ENCODE results near the gene CAMSAP2. TPM values are rescaled to one million over a fixed set of nuclear protein-coding genes. Genes with fewer than 3 reads are reported as not detected.
A peak's percentile ranks its signal among the peaks of the same experiment; 100 is the strongest.

The CAMSAP2 gene
- polyA plus RNA-seq, 1 donor (not counting 4 experiments of a cell fraction or from before 2014, with no cell fraction given): 47.8 TPM

- H4K20me1 ChIP-seq (ENCODE audit: control insufficient read depth, extremely low read depth, insufficient read depth, low read length): no peaks in the 10 kb centered on the region
- no peak for DNase-seq (ENCODE audit: low read depth, low spot score)
- H3K27me3 ChIP-seq (ENCODE audit: control insufficient read depth, extremely low read depth, insufficient read depth, low read length): no peaks in the 10 kb centered on the region
- peaks cover 8% of the 10 kb centered on the region for H3K4me1 ChIP-seq (ENCODE audit: control insufficient read depth, extremely low read depth, insufficient read depth, low read length)
- no peak overlapping the region for H3K4me2 ChIP-seq (ENCODE audit: control insufficient read depth, extremely low read depth, insufficient read depth, low read depth, low read length)
- H3K27ac ChIP-seq (ENCODE audit: control insufficient read depth, insufficient read depth, low read length): no peak overlapping the region
- H3K79me2 ChIP-seq (ENCODE audit: control insufficient read depth, insufficient read depth, low read length): peaks cover 31% of the 10 kb centered on the region
- H2AFZ ChIP-seq (ENCODE audit: control insufficient read depth, low read length): no peak overlapping the region
- H3K9me3 ChIP-seq (ENCODE audit: control insufficient read depth, low read depth, low read length): peaks cover 2% of the 10 kb centered on the region
- H3K36me3 ChIP-seq (ENCODE audit: control insufficient read depth in 2 of 2, extremely low read depth in 1 of 2, insufficient read depth in 2 of 2, low read length in 2 of 2): peaks cover 6 to 9% of the 10 kb centered on the region in 2 experiments
- no peaks in the 10 kb centered on the region for H3K9me1 ChIP-seq (ENCODE audit: control insufficient read depth, extremely low read depth, insufficient read depth, low read length)
- H3K4me3 ChIP-seq (ENCODE audit: control insufficient read depth in 2 of 3, extremely low read depth in 1 of 3, insufficient read depth in 2 of 3, low read depth in 1 of 3, low read length in 3 of 3): no peak overlapping the region
- no peak for FAIRE-seq
- dilution Hi-C loops (cut with MboI; ENCODE audit: extremely low pct_ligation_motif_present, low sequenced_read_pairs): no loop called here
- TF ChIP-seq, protein P1, sequence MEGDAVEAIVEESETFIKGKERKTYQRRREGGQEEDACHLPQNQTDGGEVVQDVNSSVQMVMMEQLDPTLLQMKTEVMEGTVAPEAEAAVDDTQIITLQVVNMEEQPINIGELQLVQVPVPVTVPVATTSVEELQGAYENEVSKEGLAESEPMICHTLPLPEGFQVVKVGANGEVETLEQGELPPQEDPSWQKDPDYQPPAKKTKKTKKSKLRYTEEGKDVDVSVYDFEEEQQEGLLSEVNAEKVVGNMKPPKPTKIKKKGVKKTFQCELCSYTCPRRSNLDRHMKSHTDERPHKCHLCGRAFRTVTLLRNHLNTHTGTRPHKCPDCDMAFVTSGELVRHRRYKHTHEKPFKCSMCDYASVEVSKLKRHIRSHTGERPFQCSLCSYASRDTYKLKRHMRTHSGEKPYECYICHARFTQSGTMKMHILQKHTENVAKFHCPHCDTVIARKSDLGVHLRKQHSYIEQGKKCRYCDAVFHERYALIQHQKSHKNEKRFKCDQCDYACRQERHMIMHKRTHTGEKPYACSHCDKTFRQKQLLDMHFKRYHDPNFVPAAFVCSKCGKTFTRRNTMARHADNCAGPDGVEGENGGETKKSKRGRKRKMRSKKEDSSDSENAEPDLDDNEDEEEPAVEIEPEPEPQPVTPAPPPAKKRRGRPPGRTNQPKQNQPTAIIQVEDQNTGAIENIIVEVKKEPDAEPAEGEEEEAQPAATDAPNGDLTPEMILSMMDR (optimal IDR thresholded peaks at IDR 0.05 in 1 of 3, IDR thresholded peaks at IDR 0.05 in 1 of 3, conservative IDR thresholded peaks at IDR 0.05 in 1 of 3; ENCODE audit: extremely low read depth in 1 of 3, insufficient read depth in 2 of 3, low read length in 3 of 3): peak in 1 of 3 experiments; percentile 22
- TF ChIP-seq EZH2 (IDR thresholded peaks at IDR 0.05; ENCODE audit: low read length): no peak
- H3K9ac ChIP-seq (ENCODE audit: control insufficient read depth, extremely low read depth, insufficient read depth, low read length): no peak overlapping the region
Observed at GRCh38 chr1:200837931-200838571, 99.4 kb downstream of the CAMSAP2 start.

- H3K79me2 ChIP-seq (ENCODE audit: control insufficient read depth, insufficient read depth, low read length): peaks cover 28% of the 10 kb centered on the region
Observed at GRCh38 chr1:200838676-200839445, 100.2 kb downstream of the CAMSAP2 start.

More at GRCh38 chr1:200838676-200839445, 100.2 kb downstream of the CAMSAP2 start:
- Histone ChIP-seq H3K27me3 (ENCODE audit: control insufficient read depth, extremely low read depth, insufficient read depth, low read length) (no peaks in the 10 kb centered on the region), H2AFZ (ENCODE audit: control insufficient read depth, low read length) (no peak overlapping the region), H3K9me3 (ENCODE audit: control insufficient read depth, low read depth, low read length) (peaks cover 2% of the 10 kb centered on the region), H3K36me3 (ENCODE audit: control insufficient read depth in 2 of 2, extremely low read depth in 1 of 2, insufficient read depth in 2 of 2, low read length in 2 of 2) (peaks cover 6 to 10% of the 10 kb centered on the region in 2 experiments), H4K20me1 (ENCODE audit: control insufficient read depth, extremely low read depth, insufficient read depth, low read length) (no peaks in the 10 kb centered on the region), H3K9ac (ENCODE audit: control insufficient read depth, extremely low read depth, insufficient read depth, low read length) (no peak overlapping the region), H3K27ac (ENCODE audit: control insufficient read depth, insufficient read depth, low read length) (no peak overlapping the region), H3K9me1 (ENCODE audit: control insufficient read depth, extremely low read depth, insufficient read depth, low read length) (no peaks in the 10 kb centered on the region), H3K4me1 (ENCODE audit: control insufficient read depth, extremely low read depth, insufficient read depth, low read length) (peaks cover 8% of the 10 kb centered on the region), H3K4me2 (ENCODE audit: control insufficient read depth, extremely low read depth, insufficient read depth, low read depth, low read length) (no peak overlapping the region), H3K4me3 (ENCODE audit: control insufficient read depth in 2 of 3, extremely low read depth in 1 of 3, insufficient read depth in 2 of 3, low read depth in 1 of 3, low read length in 3 of 3) (no peak overlapping the region)
- DNase-seq (ENCODE audit: low read depth, low spot score) (no peak), FAIRE-seq (peak; percentile 48)
- dilution Hi-C loops (cut with MboI; ENCODE audit: extremely low pct_ligation_motif_present, low sequenced_read_pairs): no loop called here
- TF ChIP-seq EZH2 (IDR thresholded peaks at IDR 0.05; ENCODE audit: low read length): no peak
- TF ChIP-seq, protein P1 (optimal IDR thresholded peaks at IDR 0.05 in 1 of 3, IDR thresholded peaks at IDR 0.05 in 1 of 3, conservative IDR thresholded peaks at IDR 0.05 in 1 of 3; ENCODE audit: extremely low read depth in 1 of 3, insufficient read depth in 2 of 3, low read length in 3 of 3): no peak

Measured in keratinocyte (primary cell).